Peyer's patch (tissue), 4 donors: ENCODE results near the gene NAA10.

Experiments
- POLR2A ChIP-seq, 2 donors: fragments of 450-650 bp; IDR thresholded peaks; one replicate each; pipeline ENCODE4 v1.5.1; 2017; ENCODE audit warnings: antibody characterized with exemption in 2 of 2, mild to moderate bottlenecking in 2 of 2, moderate library complexity in 2 of 2
- TF ChIP-seq, protein P1 (sequence below), 6 experiments: fragments of 450-650 bp in 4 of 6; fragments of 200-600 bp in 2 of 6; sonication (generic) in 1 of 6; IDR thresholded peaks; one replicate each; pipeline ENCODE4 v1.5.1; 2017 to 2019; ENCODE audit warnings: antibody characterized with exemption in 6 of 6, mild to moderate bottlenecking in 3 of 6, moderate library complexity in 1 of 6

- TF ChIP-seq, protein P1, sequence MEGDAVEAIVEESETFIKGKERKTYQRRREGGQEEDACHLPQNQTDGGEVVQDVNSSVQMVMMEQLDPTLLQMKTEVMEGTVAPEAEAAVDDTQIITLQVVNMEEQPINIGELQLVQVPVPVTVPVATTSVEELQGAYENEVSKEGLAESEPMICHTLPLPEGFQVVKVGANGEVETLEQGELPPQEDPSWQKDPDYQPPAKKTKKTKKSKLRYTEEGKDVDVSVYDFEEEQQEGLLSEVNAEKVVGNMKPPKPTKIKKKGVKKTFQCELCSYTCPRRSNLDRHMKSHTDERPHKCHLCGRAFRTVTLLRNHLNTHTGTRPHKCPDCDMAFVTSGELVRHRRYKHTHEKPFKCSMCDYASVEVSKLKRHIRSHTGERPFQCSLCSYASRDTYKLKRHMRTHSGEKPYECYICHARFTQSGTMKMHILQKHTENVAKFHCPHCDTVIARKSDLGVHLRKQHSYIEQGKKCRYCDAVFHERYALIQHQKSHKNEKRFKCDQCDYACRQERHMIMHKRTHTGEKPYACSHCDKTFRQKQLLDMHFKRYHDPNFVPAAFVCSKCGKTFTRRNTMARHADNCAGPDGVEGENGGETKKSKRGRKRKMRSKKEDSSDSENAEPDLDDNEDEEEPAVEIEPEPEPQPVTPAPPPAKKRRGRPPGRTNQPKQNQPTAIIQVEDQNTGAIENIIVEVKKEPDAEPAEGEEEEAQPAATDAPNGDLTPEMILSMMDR (IDR thresholded peaks at IDR 0.05), result no peak
- no peak for TF ChIP-seq POLR2A (IDR thresholded peaks at IDR 0.05)
Measured at GRCh38 chrX:153941336-153942252, 6.8 kb upstream of the NAA10 start.
